K562 (cell line): Measurements from ENCODE around the gene B4GALT5. TPM values are rescaled to one million over a fixed set of nuclear protein-coding genes. Genes with fewer than 3 reads are reported as not detected.

ENCODE experiments used
- ATAC-seq: fragments of 200-7000 bp; cut with Tn5 transposase; 3 replicates; pipeline ENCODE4 v1.9.1; 2020; ENCODE audit warnings: moderate library complexity
- BruUV-seq: library from RNA; stranded (reverse); fragments of 400-500 nt; replicated peaks from 2 replicates; lab custom pipeline; 2021; lab: Mats Ljungman, UMichigan
- CTCF ChIA-PET: fragments of 300-600 bp; formaldehyde crosslinking; extraction: SDS; loops from one replicate; lab custom pipeline; 2021; ENCODE audit warnings: low intra/inter-chr PET ratio; lab: Yijun Ruan, JAX
- POLR2A ChIA-PET: fragments of 300-600, 350-650 bp; sonication (Branson Sonifier 250); formaldehyde crosslinking; extraction: SDS; loops from one replicate; lab custom pipeline; 2021; ENCODE audit warnings: antibody characterized with exemption, inconsistent platforms; lab: Yijun Ruan, JAX
- DNase-seq, 4 experiments: peaks; one replicate each; pipeline versions ENCODE4 v3.0.0 to v3.0.0-alpha.2; 2011 to 2018; ENCODE audit warnings: low spot score in 3 of 4, mixed read lengths in 3 of 4; ENCODE audit errors: extremely low read depth in 1 of 4
- FAIRE-seq: peaks from 2 replicates; lab custom pipeline; 2011; peaks lifted over from hg19 to GRCh38; lab: Jason Lieb, UNC
- H2AFZ ChIP-seq: 2 replicates; pipeline ENCODE4 v1.6.0; 2011; ENCODE audit warnings: low read depth, low read length, control low read depth, inconsistent platforms
- H3K27ac ChIP-seq: fragments of 200-600 bp; 3 replicates; pipeline ENCODE4 v1.8.0; 2011; ENCODE audit warnings: low read depth, mild to moderate bottlenecking, control low read depth, inconsistent platforms, low read length, moderate library complexity, mixed read lengths; ENCODE audit errors: extremely low read depth
- H3K27me3 ChIP-seq, 2 experiments: fragments of 300-600 bp in 1 of 2; 2 replicates in 1 of 2; 3 replicates in 1 of 2; pipeline versions ENCODE4 v1.6.0 to v1.8.0; 2011; ENCODE audit warnings: inconsistent platforms in 2 of 2, low read length in 2 of 2, mild to moderate bottlenecking in 1 of 2, mixed read lengths in 1 of 2, moderate library complexity in 1 of 2; ENCODE audit not compliant: control insufficient read depth in 2 of 2, insufficient read depth in 2 of 2
- H3K36me3 ChIP-seq: fragments of 300-600 bp; 3 replicates; pipeline ENCODE4 v1.8.0; 2011; ENCODE audit warnings: mild to moderate bottlenecking, low read length, inconsistent platforms; ENCODE audit not compliant: control insufficient read depth, insufficient read depth
- H3K4me1 ChIP-seq, 2 experiments: fragments of 200-600 bp in 1 of 2; replicated peaks in 1 of 2; 2 replicates in 1 of 2; 3 replicates in 1 of 2; pipeline versions ENCODE4 v1.5.1 to v1.8.0; 2011; ENCODE audit warnings: inconsistent platforms in 2 of 2, low read length in 2 of 2, mild to moderate bottlenecking in 1 of 2, mixed read lengths in 1 of 2, moderate library complexity in 1 of 2; ENCODE audit not compliant: control insufficient read depth in 2 of 2, insufficient read depth in 2 of 2
- H3K4me2 ChIP-seq: 2 replicates; pipeline ENCODE4 v1.6.1; 2011; ENCODE audit warnings: low read length, control low read depth, inconsistent platforms, mixed read lengths; ENCODE audit not compliant: insufficient read depth
- H3K4me3 ChIP-seq: fragments of 200-600 bp; sonication (generic), shearing (Covaris generic); 2 replicates; pipeline ENCODE4 v1.5.1; 2016; ENCODE audit warnings: control low read depth, inconsistent platforms
- H3K79me2 ChIP-seq: fragments of 200-600 bp; 3 replicates; pipeline ENCODE4 v1.8.0; 2011; ENCODE audit warnings: low read length, inconsistent platforms; ENCODE audit not compliant: control insufficient read depth, insufficient read depth
- H3K9ac ChIP-seq, 2 experiments: 2 replicates each; pipeline versions ENCODE4 v1.6.0 to v1.6.1; 2011; ENCODE audit warnings: low read depth in 2 of 2, low read length in 2 of 2, control low read depth in 1 of 2, inconsistent platforms in 1 of 2, mild to moderate bottlenecking in 1 of 2, mixed read lengths in 1 of 2; ENCODE audit not compliant: insufficient read depth in 1 of 2
- H3K9me1 ChIP-seq: one replicate; pipeline ENCODE4 v1.6.0; 2011; ENCODE audit warnings: inconsistent platforms, mild to moderate bottlenecking, low read length, moderate library complexity; ENCODE audit not compliant: control insufficient read depth, insufficient read depth
- H3K9me3 ChIP-seq: replicated peaks from 2 replicates; pipeline ENCODE4 v1.5.1; 2011; ENCODE audit warnings: low read depth, low read length, inconsistent platforms; ENCODE audit not compliant: control insufficient read depth, insufficient read depth
- H4K20me1 ChIP-seq: replicated peaks from 2 replicates; pipeline ENCODE4 v1.6.1; 2011; ENCODE audit warnings: low read length, inconsistent platforms, mixed read lengths; ENCODE audit not compliant: control insufficient read depth, insufficient read depth
- ATF1 ChIP-seq, 2 experiments: fragments of 450-650 bp in 1 of 2; IDR thresholded peaks; 2 replicates each; pipeline ENCODE4 v1.6.1; 2016; ENCODE audit warnings: missing compliant biosample characterization in 1 of 2, missing genetic modification characterization in 1 of 2
- CEBPB ChIP-seq: fragments of 450-650 bp; IDR thresholded peaks from 2 replicates; pipeline ENCODE4 v1.6.1; 2016; ENCODE audit warnings: missing genetic modification characterization, missing compliant biosample characterization
- KAT2B ChIP-seq: IDR thresholded peaks from one replicate; pipeline ENCODE4 v1.6.1; 2012; ENCODE audit warnings: low read depth, mild to moderate bottlenecking, control low read depth, inconsistent platforms, low read length, moderate library complexity
- MTA2 ChIP-seq: fragments of 450-650 bp; IDR thresholded peaks from 2 replicates; pipeline ENCODE4 v1.6.1; 2016; ENCODE audit warnings: low read depth
- PHF21A ChIP-seq: fragments of 450-650 bp; IDR thresholded peaks from 2 replicates; pipeline ENCODE4 v1.6.1; 2017; ENCODE audit warnings: low read depth, borderline replicate concordance
- RUNX1 ChIP-seq: sonication (generic); IDR thresholded peaks from 2 replicates; pipeline ENCODE4 v1.6.1; 2016; ENCODE audit warnings: antibody characterized with exemption, low read depth
- ZFP30 ChIP-seq: fragments of 250-450 bp; sonication (Bioruptor Pico); IDR thresholded peaks from 2 replicates; pipeline ENCODE4 v1.8.0; 2022; ENCODE audit warnings: moderate library complexity, mild to moderate bottlenecking, inconsistent platforms, borderline replicate concordance
- ZNF507 ChIP-seq: conservative IDR thresholded peaks from 2 replicates; pipeline ENCODE4 v1.6.1; 2017; ENCODE audit warnings: missing genetic modification characterization, missing compliant biosample characterization
- WGBS: fragments of 100-300 bp; shearing (Covaris generic); methylation state at CpG from one replicate; pipeline ENCODE4 v1.1.6; 2016; ENCODE audit warnings: low coverage, mixed read lengths; ENCODE audit not compliant: insufficient coverage; ENCODE audit errors: missing lambda C conversion rate; 5-methylcytosine and 5-hydroxymethylcytosine counted together
- in situ Hi-C: fragments of 300-500 bp; cut with MboI; formaldehyde crosslinking; loops from 4 replicates; pipeline ENCODE4 v1.15.0; 2018; ENCODE audit warnings: inconsistent platforms, mixed read lengths
- intact Hi-C: fragments of 100-400 bp; cut with micrococcal nuclease; formaldehyde crosslinking; loops from 2 replicates; pipeline ENCODE4 v1.14.2; 2022
- polyA plus RNA-seq, 8 experiments: library from polyadenylated mRNA; depleted of rRNA in 4 of 8; stranded (reverse) in 5 of 8; unstranded in 3 of 8; fragments of >200 nt; fragmentation: Nextera tagmentation in 2 of 8; fragmentation: Illumina TruSeq in 1 of 8; extraction: Ambion mirVana in 2 of 8; extraction: Trizol in 1 of 8; gene quantifications; 2 replicates each; pipeline versions ENCODE4 v1.2.1 to v1.2.3, GENCODE V29; 2011 to 2014; ENCODE audit warnings: inconsistent platforms in 1 of 8, missing spikeins in 1 of 8
- total RNA-seq, 7 experiments: library from RNA; depleted of rRNA in 6 of 7; stranded (reverse); fragments of >200 nt in 6 of 7; fragmentation: Illumina TruSeq in 2 of 7; extraction: Trizol in 2 of 7; gene quantifications; 2 replicates each; pipeline versions ENCODE4 v1.2.1 to v1.2.3, GENCODE V29; 2011 to 2021; ENCODE audit warnings: low replicate concordance in 1 of 7
- TF ChIP-seq, protein P1 (sequence below): fragments of 450-650 bp; IDR thresholded peaks from 2 replicates; pipeline ENCODE4 v1.6.1; 2016; ENCODE audit warnings: low read depth, mild to moderate bottlenecking, moderate library complexity
- TF ChIP-seq, protein P2 (sequence below): fragments of 450-650 bp; IDR thresholded peaks from 2 replicates; pipeline ENCODE4 v1.6.1; 2016; ENCODE audit warnings: mild to moderate bottlenecking, moderate library complexity

Gene B4GALT5
- total and polyA plus RNA-seq, 9 of the 15 experiments (the other 6 are each of a cell fraction or from before 2014, with no cell fraction given), result 8.5 to 32.6 (median 23.4) TPM

DNA sequence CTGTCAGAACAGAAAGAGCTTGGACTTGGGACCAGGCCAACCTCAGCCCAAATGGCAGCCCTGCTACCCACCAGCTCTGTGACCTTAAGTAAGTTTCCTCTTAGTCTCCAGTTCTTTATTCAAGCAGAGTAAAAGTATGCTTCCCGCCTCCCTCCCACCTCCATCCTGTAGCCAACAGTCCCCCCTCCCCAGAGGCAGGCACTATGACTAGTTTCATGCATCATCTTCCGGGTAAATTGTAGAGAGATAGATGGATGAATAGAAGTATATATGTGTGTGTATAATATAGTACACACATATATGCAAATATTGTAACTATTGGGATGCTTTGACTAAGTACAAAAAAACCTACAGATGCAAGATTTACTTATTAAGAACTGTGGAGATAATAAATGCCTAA is 39.5 kb upstream of the B4GALT5 start:
- H3K4me2 ChIP-seq, result no peak overlapping the region
- POLR2A ChIA-PET, result interaction anchor here (2.8 kb wide), 1 partner anchor 11 kb away, joined by 26 read pairs; no protein-coding TSS in a partner anchor
- WGBS, result 57% methylated on average over 2 of the region's 2 CpGs
- H2AFZ ChIP-seq, result no peak overlapping the region
- intact Hi-C loops, result no loop called here
- H3K9me3 ChIP-seq, result no peaks in the 10 kb centered on the region
- DNase-seq (no peak), ATAC-seq (no peak), FAIRE-seq (no peak)
- no peak overlapping the region for H3K27ac ChIP-seq
- no peaks in the 10 kb centered on the region for H3K27me3 ChIP-seq
- no peak overlapping the region for H3K4me3 ChIP-seq
- no peaks in the 10 kb centered on the region for H3K9me1 ChIP-seq
- CTCF ChIA-PET, result no interaction called here
- H3K9ac ChIP-seq, result no peak overlapping the region
- H3K4me1 ChIP-seq, result peaks cover 7 to 8% of the 10 kb centered on the region in 2 experiments
- no peaks in the 10 kb centered on the region for H3K36me3 ChIP-seq
- no peaks in the 10 kb centered on the region for H4K20me1 ChIP-seq
- in situ Hi-C loops, result no loop called here
- BruUV-seq, result no TSS peak
- no peak for TF ChIP-seq PHF21A
- no peak for TF ChIP-seq ZFP30 (CRISPR knock-in tag)
- no peak for TF ChIP-seq ZNF507 (tag)
- TF ChIP-seq, protein P1, sequence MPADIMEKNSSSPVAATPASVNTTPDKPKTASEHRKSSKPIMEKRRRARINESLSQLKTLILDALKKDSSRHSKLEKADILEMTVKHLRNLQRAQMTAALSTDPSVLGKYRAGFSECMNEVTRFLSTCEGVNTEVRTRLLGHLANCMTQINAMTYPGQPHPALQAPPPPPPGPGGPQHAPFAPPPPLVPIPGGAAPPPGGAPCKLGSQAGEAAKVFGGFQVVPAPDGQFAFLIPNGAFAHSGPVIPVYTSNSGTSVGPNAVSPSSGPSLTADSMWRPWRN, result no peak
- TF ChIP-seq RUNX1, result no peak
- TF ChIP-seq CEBPB (tag), result no peak
- no peak for TF ChIP-seq ATF1 (CRISPR knock-in tag; IDR thresholded peaks at IDR 0.05)
- no peak for TF ChIP-seq ATF1 (tag; IDR thresholded peaks at IDR 0.05)
- TF ChIP-seq MTA2, result no peak
- no peak for TF ChIP-seq KAT2B
- TF ChIP-seq, protein P2, sequence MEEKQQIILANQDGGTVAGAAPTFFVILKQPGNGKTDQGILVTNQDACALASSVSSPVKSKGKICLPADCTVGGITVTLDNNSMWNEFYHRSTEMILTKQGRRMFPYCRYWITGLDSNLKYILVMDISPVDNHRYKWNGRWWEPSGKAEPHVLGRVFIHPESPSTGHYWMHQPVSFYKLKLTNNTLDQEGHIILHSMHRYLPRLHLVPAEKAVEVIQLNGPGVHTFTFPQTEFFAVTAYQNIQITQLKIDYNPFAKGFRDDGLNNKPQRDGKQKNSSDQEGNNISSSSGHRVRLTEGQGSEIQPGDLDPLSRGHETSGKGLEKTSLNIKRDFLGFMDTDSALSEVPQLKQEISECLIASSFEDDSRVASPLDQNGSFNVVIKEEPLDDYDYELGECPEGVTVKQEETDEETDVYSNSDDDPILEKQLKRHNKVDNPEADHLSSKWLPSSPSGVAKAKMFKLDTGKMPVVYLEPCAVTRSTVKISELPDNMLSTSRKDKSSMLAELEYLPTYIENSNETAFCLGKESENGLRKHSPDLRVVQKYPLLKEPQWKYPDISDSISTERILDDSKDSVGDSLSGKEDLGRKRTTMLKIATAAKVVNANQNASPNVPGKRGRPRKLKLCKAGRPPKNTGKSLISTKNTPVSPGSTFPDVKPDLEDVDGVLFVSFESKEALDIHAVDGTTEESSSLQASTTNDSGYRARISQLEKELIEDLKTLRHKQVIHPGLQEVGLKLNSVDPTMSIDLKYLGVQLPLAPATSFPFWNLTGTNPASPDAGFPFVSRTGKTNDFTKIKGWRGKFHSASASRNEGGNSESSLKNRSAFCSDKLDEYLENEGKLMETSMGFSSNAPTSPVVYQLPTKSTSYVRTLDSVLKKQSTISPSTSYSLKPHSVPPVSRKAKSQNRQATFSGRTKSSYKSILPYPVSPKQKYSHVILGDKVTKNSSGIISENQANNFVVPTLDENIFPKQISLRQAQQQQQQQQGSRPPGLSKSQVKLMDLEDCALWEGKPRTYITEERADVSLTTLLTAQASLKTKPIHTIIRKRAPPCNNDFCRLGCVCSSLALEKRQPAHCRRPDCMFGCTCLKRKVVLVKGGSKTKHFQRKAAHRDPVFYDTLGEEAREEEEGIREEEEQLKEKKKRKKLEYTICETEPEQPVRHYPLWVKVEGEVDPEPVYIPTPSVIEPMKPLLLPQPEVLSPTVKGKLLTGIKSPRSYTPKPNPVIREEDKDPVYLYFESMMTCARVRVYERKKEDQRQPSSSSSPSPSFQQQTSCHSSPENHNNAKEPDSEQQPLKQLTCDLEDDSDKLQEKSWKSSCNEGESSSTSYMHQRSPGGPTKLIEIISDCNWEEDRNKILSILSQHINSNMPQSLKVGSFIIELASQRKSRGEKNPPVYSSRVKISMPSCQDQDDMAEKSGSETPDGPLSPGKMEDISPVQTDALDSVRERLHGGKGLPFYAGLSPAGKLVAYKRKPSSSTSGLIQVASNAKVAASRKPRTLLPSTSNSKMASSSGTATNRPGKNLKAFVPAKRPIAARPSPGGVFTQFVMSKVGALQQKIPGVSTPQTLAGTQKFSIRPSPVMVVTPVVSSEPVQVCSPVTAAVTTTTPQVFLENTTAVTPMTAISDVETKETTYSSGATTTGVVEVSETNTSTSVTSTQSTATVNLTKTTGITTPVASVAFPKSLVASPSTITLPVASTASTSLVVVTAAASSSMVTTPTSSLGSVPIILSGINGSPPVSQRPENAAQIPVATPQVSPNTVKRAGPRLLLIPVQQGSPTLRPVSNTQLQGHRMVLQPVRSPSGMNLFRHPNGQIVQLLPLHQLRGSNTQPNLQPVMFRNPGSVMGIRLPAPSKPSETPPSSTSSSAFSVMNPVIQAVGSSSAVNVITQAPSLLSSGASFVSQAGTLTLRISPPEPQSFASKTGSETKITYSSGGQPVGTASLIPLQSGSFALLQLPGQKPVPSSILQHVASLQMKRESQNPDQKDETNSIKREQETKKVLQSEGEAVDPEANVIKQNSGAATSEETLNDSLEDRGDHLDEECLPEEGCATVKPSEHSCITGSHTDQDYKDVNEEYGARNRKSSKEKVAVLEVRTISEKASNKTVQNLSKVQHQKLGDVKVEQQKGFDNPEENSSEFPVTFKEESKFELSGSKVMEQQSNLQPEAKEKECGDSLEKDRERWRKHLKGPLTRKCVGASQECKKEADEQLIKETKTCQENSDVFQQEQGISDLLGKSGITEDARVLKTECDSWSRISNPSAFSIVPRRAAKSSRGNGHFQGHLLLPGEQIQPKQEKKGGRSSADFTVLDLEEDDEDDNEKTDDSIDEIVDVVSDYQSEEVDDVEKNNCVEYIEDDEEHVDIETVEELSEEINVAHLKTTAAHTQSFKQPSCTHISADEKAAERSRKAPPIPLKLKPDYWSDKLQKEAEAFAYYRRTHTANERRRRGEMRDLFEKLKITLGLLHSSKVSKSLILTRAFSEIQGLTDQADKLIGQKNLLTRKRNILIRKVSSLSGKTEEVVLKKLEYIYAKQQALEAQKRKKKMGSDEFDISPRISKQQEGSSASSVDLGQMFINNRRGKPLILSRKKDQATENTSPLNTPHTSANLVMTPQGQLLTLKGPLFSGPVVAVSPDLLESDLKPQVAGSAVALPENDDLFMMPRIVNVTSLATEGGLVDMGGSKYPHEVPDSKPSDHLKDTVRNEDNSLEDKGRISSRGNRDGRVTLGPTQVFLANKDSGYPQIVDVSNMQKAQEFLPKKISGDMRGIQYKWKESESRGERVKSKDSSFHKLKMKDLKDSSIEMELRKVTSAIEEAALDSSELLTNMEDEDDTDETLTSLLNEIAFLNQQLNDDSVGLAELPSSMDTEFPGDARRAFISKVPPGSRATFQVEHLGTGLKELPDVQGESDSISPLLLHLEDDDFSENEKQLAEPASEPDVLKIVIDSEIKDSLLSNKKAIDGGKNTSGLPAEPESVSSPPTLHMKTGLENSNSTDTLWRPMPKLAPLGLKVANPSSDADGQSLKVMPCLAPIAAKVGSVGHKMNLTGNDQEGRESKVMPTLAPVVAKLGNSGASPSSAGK, result no peak
- no peaks in the 10 kb centered on the region for H3K79me2 ChIP-seq
